Measurements from ENCODE around the gene MCCD1.

Gene MCCD1

GRCh38 chr6:31572041-31572911 lies 43.5 kb downstream of the MCCD1 start, which contains the start of gene LTA:
LTA (plus strand) TSS chr6:31572289; CDS start chr6:31572743, 454 bp downstream.
- ChIA-PET POLR2A (no interaction called here), CTCF (interaction anchor here (5.5 to 18.7 kb wide), 3 partner anchors 8 to 26 kb away, joined by 48 to 518 read pairs (median 71); partner anchors contain the start of genes LTB and NCR3)
- Histone ChIP-seq H3K36me3 (ENCODE audit: control insufficient read depth in 2 of 2, insufficient read depth in 1 of 2, low read length in 2 of 2) (no peaks in the 10 kb centered on the region), H3K4me1 (ENCODE audit: control insufficient read depth, insufficient read depth, low read length) (no peaks in the 10 kb centered on the region), H3K9me3 (ENCODE audit: control insufficient read depth, insufficient read depth, low read depth, low read length) (no peaks in the 10 kb centered on the region), H3K4me3 (ENCODE audit: low read depth, low read length) (no peak within 1 kb of the TSS), H3K27ac (ENCODE audit: extremely low read depth, low read depth, low read length) (no peak within 1 kb of the TSS)
- TF ChIP-seq ZNF221 (tag by site-specific recombination; IDR thresholded peaks at IDR 0.05; ENCODE audit: borderline replicate concordance): no peak
- no peak for TF ChIP-seq ZNF140 (tag by site-specific recombination; IDR thresholded peaks at IDR 0.05)
- TF ChIP-seq KLF1 (tag by site-specific recombination; IDR thresholded peaks at IDR 0.05): no peak
- no peak for TF ChIP-seq ZNF24 (tag by site-specific recombination; IDR thresholded peaks at IDR 0.05)
- TF ChIP-seq ZNF366 (tag by site-specific recombination; conservative IDR thresholded peaks at IDR 0.05): 0 out of 2 replicates have a peak, but pooled peaks have one; percentile 12
- TF ChIP-seq IKZF3 (tag by site-specific recombination; IDR thresholded peaks at IDR 0.05): no peak
- no peak for TF ChIP-seq ZNF530 (tag by site-specific recombination; IDR thresholded peaks at IDR 0.05; ENCODE audit: low read depth)

GRCh38 chr6:31573239-31574105 lies 44.7 kb downstream of the MCCD1 start:
- TF ChIP-seq ZNF184 (tag by site-specific recombination; IDR thresholded peaks at IDR 0.05): no peak
- TF ChIP-seq ZNF626 (tag by site-specific recombination; IDR thresholded peaks at IDR 0.05): no peak
- TF ChIP-seq KLF7 (tag by site-specific recombination; IDR thresholded peaks at IDR 0.05; ENCODE audit: borderline replicate concordance): no peak
- TF ChIP-seq ZNF404 (tag by site-specific recombination; IDR thresholded peaks at IDR 0.05): no peak
- no peak for TF ChIP-seq ZNF292 (tag by site-specific recombination; IDR thresholded peaks at IDR 0.05; ENCODE audit: borderline replicate concordance, low read depth)
- TF ChIP-seq ZFP41 (tag by site-specific recombination; IDR thresholded peaks at IDR 0.05; ENCODE audit: borderline replicate concordance): no peak
- TF ChIP-seq ZNF214 (tag by site-specific recombination; IDR thresholded peaks at IDR 0.05; ENCODE audit: borderline replicate concordance): no peak
- no peak for TF ChIP-seq HOXD13 (CRISPR knock-in tag; IDR thresholded peaks at IDR 0.05; ENCODE audit: borderline replicate concordance)
- TF ChIP-seq ZNF670 (tag by site-specific recombination; IDR thresholded peaks at IDR 0.05; ENCODE audit: low read depth): no peak
- no peak for TF ChIP-seq ELK4 (IDR thresholded peaks at IDR 0.05; ENCODE audit: borderline replicate concordance, low read depth, low read length)
- no peak for TF ChIP-seq ZNF610 (tag by site-specific recombination; IDR thresholded peaks at IDR 0.05; ENCODE audit: borderline replicate concordance)
- no peak for TF ChIP-seq ZNF776 (tag by site-specific recombination; IDR thresholded peaks at IDR 0.05; ENCODE audit: borderline replicate concordance)
- TF ChIP-seq PRDM1 (tag by site-specific recombination; IDR thresholded peaks at IDR 0.05): no peak
- no peak for TF ChIP-seq ZNF747 (tag by site-specific recombination; IDR thresholded peaks at IDR 0.05)
- no peak for TF ChIP-seq ZNF501 (tag by site-specific recombination; IDR thresholded peaks at IDR 0.05)
- TF ChIP-seq ZNF560 (tag by site-specific recombination; IDR thresholded peaks at IDR 0.05; ENCODE audit: borderline replicate concordance): no peak
- TF ChIP-seq ZNF660 (tag by site-specific recombination; IDR thresholded peaks at IDR 0.05): no peak
- no peaks in the 10 kb centered on the region for H3K36me3 ChIP-seq (ENCODE audit: control insufficient read depth in 2 of 2, insufficient read depth in 1 of 2, low read length in 2 of 2)
- H3K4me3 ChIP-seq (ENCODE audit: low read depth, low read length): no peak overlapping the region
- CTCF ChIA-PET: interaction anchor here (1.0 to 18.7 kb wide), 5 partner anchors 11 to 79 kb away, joined by 3 to 518 read pairs (median 3); partner anchors contain the start of gene NCR3
- H3K9me3 ChIP-seq (ENCODE audit: control insufficient read depth, insufficient read depth, low read depth, low read length): no peaks in the 10 kb centered on the region
- POLR2A ChIA-PET: interaction anchor here (1.3 to 1.4 kb wide), 2 partner anchors 9 kb away, joined by 3 to 4 read pairs; partner anchors contain the start of gene LTB
- no peaks in the 10 kb centered on the region for H3K4me1 ChIP-seq (ENCODE audit: control insufficient read depth, insufficient read depth, low read length)
- no peak overlapping the region for H3K27ac ChIP-seq (ENCODE audit: extremely low read depth, low read depth, low read length)
